GM19324 (cell line): Measurements from ENCODE around the gene LRRFIP2.
"Not testable (repeated sequence)": the region's sequence is repeated elsewhere in the genome, so short reads cannot be mapped to it uniquely, and the experiment has no call there.

Experiments
- ATAC-seq: cut with Tn5 transposase; IDR thresholded peaks from one replicate; pipeline ENCODE4 v1.9.1; 2021; ENCODE audit warnings: mild to moderate bottlenecking, moderate library complexity; ENCODE audit not compliant: unreplicated experiment, low FRiP score

Gene LRRFIP2

GRCh38 chr3:37123292-37123691 lies 51.1 kb downstream of the LRRFIP2 start:
- no peak for ATAC-seq

- not testable (repeated sequence) for ATAC-seq
These were observed 52.3 kb downstream of the LRRFIP2 start for GRCh38 chr3:37122069-37122468.

GRCh38 chr3:37118163-37118562 lies 56.2 kb downstream of the LRRFIP2 start:
- ATAC-seq, result no peak

- ATAC-seq, result no peak
These were observed 56.8 kb downstream of the LRRFIP2 start for GRCh38 chr3:37117548-37117947.

GRCh38 chr3:37116998-37117397 lies 57.4 kb downstream of the LRRFIP2 start:
- ATAC-seq, result no peak

- ATAC-seq, result no peak
These were observed 58.9 kb downstream of the LRRFIP2 start for GRCh38 chr3:37115446-37115845.

- ATAC-seq, result no peak
These were observed 59.9 kb downstream of the LRRFIP2 start for GRCh38 chr3:37114251-37115145.

GRCh38 chr3:37112987-37113386 lies 61.4 kb downstream of the LRRFIP2 start:
- no peak for ATAC-seq

- ATAC-seq, result no peak
These were observed 63.2 kb downstream of the LRRFIP2 start for GRCh38 chr3:37111199-37111598.

- ATAC-seq, result no peak
These were observed 66.5 kb downstream of the LRRFIP2 start for GRCh38 chr3:37107846-37108245.

- ATAC-seq, result no peak
These were observed 71.1 kb downstream of the LRRFIP2 start for GRCh38 chr3:37103103-37103808.

GRCh38 chr3:37100411-37100810 lies 74.0 kb downstream of the LRRFIP2 start:
- no peak for ATAC-seq

GRCh38 chr3:37099469-37099868 lies 74.9 kb downstream of the LRRFIP2 start:
- ATAC-seq, result no peak

- no peak for ATAC-seq
These were observed 75.5 kb downstream of the LRRFIP2 start for GRCh38 chr3:37098884-37099283.

GRCh38 chr3:37097776-37098175 lies 76.6 kb downstream of the LRRFIP2 start:
- no peak for ATAC-seq

- no peak for ATAC-seq
These were observed 77.4 kb downstream of the LRRFIP2 start for GRCh38 chr3:37096975-37097374.

- ATAC-seq, result no peak
These were observed 78.1 kb downstream of the LRRFIP2 start for GRCh38 chr3:37096288-37096687.

GRCh38 chr3:37094636-37095035 lies 79.7 kb downstream of the LRRFIP2 start:
- ATAC-seq, result no peak

- ATAC-seq, result no peak
These were observed 80.9 kb downstream of the LRRFIP2 start for GRCh38 chr3:37093481-37093880.

- ATAC-seq, result no peak
These were observed 81.9 kb downstream of the LRRFIP2 start for GRCh38 chr3:37092484-37092883.

- ATAC-seq, result no peak
These were observed 86.5 kb downstream of the LRRFIP2 start for GRCh38 chr3:37087870-37088269.

- no peak for ATAC-seq
These were observed 87.5 kb downstream of the LRRFIP2 start for GRCh38 chr3:37086918-37087317.
